DMS 273 treated with DMSO at 0.1 percent for 48 hours (cell line): ENCODE data around the gene CTSH.
"Not testable (repeated sequence)": the region's sequence is repeated elsewhere in the genome, so short reads cannot be mapped to it uniquely, and the experiment has no call there.

Experiments used
- DNase-seq: peaks from one replicate; lab custom pipeline; 2025; lab: John Stamatoyannopoulos, UW

CTSH gene

DNA sequence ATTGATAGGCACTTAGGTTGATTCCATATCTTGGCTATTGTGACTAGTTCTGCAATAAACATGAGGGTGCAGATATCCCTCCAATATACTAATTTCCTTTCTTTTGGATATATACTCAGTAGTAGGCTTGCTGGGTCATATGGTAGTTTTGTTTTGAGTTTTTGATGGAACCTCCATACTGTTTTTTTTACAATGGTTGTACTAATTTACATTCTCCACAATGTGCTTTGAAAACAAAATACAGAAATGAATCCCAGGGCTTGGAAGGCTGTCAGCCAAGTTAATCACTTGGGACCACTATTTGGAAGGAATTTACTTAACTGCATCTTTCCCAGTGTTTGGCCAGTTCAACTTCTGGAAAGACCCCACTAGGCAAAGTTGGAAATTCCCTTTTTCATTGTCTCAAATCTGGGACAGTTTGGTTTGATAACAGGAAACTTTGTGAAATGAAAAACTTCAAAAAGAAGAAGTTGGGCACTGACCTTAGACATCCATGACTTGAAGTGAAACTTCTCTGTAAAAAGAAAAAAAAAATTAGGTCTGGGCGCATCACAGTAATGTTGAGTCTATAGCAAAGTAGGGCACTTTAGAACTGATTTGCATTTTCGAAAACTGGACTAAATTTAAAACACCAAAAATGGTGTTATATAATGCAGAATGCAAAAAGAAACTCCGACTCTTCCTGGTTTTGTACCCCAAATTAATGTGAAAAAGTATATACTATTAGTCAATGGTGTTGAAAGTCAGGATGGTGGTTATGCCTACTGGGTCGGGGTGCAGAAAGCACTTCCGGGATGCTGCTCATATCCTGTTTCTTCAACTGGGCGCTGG lies 6.0 kb downstream of the CTSH start:
- DNase-seq = no peak

- DNase-seq = no peak
Observed at GRCh38 chr15:78937132-78937739, 7.6 kb downstream of the CTSH start.

- no peak for DNase-seq
Observed at GRCh38 chr15:78934655-78935023, 10.2 kb downstream of the CTSH start.

DNA sequence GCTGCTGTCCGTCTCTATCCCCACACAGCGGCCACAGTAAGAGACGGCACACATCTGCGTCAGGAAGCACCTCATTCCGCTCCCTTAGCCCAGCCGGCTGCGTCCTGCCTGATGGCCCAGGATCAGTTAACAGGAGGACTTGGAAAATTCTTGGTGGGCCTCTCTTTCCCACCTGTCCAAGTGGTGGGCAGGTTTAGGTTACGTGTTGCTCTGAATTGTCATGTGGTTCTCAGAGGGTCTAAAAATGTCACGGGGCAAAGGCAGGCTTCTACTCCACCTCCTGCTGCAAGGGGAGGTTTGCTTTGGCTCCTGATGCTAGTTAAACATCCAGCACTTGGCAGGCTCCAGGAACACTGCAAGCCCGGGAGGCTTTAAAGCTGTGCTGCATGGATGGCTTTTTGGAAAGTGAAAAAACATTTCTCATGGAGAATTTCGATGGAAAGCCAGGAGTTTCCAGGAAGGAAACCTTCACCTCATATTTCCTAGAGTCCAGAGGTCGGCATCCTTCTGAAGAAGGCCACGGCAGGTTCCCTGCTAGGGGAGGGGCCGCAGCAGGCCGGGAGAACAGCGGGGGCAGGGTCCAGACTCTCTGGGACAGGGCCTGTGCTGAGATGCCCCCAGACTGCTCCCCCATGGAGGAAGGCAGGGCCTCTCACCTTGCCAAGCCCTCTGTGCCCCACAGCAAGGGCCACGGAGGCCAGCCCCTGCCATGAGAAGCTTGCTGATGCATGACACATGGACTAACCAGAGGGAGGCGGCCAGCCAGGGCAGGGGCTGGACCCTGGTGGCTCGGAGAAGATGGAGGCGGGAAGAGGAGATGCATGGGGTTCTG lies 10.8 kb downstream of the CTSH start:
- DNase-seq = no peak

DNA sequence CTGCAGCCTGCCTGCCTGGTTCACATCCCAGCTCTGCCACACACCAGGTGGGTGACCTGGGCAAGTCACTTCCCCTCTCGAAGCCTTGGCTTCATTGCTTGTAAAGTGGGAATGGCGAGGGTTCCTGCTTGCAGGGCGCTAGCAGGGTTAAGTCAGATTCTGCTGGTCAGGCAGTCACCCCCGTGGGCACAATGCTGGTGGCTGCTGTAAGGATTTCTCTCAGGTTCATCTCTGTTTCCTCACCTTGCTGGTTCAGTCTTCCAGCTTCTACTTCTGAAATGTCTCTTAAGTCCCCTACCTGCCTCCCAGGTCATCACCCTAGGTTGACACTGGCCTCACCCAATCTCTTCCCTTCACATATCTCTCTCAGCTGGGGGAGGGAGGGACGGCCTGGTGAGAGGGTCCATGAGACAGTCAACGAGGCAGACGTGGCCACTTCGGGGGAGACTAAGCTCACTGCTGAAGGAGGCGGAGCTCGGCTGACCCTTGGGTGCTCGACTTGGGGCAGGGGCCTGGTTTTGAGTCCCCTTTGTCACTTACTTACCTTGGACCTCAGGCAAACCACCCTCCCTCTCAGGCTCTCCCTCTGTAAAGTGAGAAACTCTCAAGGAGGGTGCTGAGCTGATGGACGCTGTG lies 11.5 kb downstream of the CTSH start:
- DNase-seq = no peak

- DNase-seq = no peak
Observed at GRCh38 chr15:78932258-78932808, 12.5 kb downstream of the CTSH start.

DNA sequence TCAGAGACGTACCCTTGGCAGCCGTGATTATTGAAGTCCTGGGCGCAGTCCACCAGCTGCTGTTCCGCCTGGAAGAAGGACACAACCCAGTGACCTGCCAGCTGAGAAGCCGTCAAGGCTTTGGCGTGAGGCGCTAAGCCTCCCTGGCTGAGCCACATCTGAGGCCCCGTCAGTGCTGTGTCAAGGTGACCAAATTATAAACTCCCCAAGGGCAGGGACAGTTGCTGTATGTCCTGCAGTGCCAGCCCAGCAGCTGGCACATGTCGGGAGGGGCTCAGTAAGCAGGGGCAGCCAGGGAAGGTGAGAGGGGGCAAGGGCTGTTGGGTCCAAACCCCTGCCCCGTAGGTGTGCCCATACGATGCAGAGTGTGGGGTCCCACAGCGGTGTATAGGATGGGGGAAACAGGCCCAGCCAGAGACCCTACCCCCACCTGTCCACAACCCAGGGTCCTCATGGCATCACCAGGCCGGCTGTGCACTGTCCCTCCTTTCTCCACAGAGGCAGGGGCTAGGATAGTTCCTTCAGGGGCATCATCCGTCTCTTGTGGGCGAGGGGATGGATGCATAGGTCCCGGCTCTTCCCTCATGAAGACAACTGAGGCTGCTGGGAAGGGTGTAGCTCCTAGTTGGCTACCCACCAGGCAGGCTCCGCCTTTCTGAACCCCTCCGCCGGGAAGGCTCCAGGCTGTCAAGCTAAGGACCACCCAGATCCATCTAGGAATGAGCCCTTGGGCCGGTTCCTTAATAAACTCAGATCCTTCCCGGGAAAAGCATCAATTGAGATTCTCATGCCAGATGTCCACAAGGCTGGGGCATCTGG lies 13.2 kb downstream of the CTSH start:
- DNase-seq = no peak

- no peak for DNase-seq
Observed at GRCh38 chr15:78930577-78931388, 14.1 kb downstream of the CTSH start.

DNA sequence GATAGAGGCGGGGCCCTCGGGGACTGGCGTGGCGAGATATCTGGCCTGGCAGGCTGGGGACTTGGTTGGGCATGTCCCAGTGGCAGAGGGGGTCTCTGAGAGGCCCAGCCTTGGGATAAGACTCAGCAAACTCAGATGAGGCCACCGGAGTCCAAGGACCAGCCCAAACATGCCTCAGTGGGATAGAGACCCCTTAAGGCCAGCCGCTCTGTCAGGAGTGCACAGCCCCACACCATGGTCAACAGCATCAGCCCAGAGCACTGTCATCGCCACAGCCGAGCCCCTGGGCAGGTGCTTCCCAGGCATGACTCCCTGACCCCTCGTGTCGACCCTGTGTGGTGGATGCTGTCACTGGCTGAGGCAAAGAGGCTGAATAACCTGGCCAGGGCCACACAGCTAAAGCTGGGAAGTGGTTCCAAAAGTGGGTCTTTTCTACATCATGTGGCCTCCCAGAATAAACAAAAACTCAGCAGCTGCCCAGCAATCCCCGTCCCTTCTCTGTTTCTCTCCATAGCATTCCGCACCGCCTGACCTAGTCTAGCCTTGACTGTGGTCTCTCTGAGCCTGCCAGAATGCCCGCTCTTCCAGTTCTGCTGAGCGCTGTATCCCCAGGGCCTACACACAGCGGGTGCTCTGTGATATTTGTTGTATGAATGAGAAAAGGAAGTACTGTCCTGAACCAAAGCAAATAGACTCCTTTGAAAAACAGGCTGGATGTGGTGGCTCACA lies 15.1 kb downstream of the CTSH start:
- no peak for DNase-seq

- no peak for DNase-seq
Observed at GRCh38 chr15:78928616-78929093, 16.2 kb downstream of the CTSH start.

- DNase-seq = not testable (repeated sequence)
Observed at GRCh38 chr15:78928176-78928575, 16.7 kb downstream of the CTSH start.

DNA sequence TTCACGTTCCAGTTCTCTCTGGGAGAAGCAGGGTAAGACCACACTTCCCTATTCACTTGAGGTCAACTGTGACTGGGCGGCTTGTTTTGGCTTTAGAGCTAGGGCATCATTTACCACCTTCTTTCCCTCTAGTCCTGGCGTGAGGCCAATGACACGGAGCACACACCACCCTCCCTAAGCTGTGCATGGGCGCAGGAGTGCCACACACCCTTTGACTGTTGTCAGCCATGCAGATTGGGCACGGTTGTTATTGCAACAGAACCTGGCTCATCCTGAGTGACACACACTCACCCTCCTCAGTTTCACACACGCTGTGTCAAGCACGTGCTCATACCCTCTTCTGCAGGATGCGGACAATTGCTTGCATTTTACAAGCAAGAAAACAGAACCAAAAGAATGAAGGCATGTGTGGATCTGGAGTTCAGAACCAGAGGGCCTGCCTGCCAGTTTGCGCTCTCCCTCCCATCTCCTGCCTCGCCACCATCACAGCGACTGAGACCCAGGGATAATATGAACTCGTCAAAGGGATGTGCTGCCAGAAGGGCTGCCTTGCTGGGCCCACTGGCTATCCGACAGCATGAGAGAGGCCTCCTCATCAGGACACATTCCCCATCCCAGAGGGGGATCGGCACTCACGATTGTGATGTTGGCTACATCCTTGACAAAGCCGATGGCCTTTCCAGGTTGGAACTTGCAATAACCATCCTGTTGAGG lies 17.6 kb downstream of the CTSH start:
- no peak for DNase-seq

DNA sequence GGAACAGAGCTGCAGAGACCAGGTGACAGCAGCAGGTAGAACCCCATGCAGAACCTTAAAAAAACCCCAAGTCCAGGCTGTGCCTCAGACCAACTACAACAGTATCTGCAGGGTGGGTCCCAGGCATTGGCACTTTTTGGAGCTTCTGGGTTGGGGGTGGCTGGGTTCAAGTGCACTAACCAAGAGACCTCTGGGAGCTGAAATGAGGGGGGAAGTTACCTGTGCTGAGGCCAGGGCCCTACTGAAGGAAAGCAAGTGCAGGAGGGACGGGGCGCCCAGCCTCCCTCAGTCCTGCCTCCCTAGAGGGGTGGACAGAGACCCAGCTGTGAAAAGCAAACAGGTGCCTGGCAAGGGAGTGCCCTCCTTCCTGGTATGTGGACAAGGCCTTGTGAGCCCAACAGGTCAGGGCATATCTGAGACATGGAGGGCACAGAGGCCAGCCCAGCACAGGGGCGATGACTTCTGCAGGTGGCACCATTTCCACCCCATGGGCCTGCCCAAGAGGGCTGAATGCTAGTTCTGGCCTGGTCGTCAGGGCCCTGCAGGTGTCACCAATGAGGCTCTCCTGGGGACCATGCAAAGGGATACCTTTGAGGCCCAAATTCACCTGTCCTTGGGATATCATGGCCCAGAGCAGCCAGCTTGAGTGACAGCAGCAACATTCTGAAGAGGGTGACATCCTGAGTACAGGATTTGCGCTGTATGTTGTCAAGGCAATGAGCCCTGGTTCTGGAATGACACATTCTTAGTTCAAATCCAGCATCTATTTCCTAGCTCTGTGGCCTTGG lies 18.7 kb downstream of the CTSH start:
- DNase-seq = no peak

DNA sequence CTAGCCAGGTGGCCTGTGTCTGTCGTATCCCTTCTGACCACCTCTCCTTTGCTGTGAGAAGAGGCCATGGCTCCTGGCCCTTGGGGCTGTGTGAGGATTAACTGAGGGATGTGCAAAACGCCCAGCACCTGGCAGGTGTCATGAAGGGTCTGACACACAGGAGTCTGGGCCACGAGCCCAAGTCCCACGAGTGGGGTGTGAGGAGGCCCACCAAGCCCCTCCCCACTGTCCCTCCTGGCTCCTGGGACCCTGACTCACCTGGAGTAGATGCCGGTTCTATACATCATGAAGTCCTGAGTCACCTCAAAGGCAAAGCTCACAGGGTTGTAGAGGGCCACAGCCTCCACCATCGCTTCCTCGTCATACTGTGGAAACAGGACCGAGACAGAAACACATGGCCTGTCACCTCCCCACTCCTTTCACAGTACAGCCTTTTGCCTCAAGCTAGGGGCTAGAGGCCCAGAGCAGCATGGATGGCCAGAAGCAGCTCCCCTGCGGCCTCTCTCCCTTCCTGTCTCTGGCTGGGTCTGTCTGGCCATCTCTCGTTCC lies 19.7 kb downstream of the CTSH start:
- DNase-seq = no peak

DNA sequence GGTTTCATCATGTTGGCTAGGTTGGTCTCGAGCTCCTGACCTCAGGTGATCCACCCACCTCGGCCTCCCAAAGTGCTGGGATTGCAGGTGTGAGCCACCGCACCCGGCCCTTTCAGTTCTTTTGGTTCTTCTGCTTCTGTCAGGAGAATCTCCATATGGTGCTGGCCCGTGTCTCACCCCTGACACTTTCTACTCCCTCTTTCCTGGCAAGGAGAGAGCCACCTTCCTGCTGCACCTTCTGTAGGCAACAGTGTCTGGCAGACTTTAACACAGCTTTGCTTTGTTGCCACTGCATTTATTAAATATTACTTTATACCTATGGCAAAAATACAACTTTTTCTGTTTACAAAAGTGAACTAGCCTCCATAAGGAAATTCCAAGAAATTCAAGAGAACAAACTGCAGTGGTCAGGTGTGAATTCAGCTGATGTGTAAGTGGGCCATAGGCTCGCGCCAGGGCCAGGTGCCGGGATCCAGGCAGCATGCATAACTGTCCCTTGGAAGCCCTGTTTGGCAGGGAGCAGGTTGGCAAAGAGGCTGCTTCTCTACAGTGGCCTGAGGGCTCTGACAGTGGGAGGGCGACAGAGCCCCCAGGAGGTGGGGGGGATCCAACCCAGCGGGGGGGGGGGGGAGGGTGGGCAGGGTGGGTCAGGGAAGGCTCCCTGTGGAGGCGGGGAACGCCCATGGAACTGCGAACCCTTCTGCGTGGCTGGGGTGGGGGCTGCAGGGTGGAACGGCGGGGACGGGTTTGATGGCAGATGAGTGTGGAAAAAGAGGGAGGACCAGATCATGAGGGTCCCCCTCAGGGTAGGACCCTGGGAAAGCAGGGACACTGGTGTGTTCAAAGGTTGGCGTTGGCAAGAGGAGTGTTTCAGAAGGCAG lies 21.1 kb downstream of the CTSH start:
- DNase-seq = no peak

GRCh38 chr15:78923015-78923414 lies 21.8 kb downstream of the CTSH start:
- no peak for DNase-seq

GRCh38 chr15:78922527-78922926 lies 22.3 kb downstream of the CTSH start:
- DNase-seq = no peak
